Naive thymus-derived CD4-positive, alpha-beta T cell (primary cell): ENCODE measurements around the gene RGS1. TPM values are rescaled to one million over a fixed set of nuclear protein-coding genes. Genes with fewer than 3 reads are reported as not detected.

Experiments used
- ATAC-seq: fragments of 150-1000 bp; cut with Tn5 transposase; 2 replicates; pipeline ENCODE4 v1.10.0; 2021; ENCODE audit warnings: mild to moderate bottlenecking, moderate library complexity
- CTCF ChIA-PET: fragments of 350-600 bp; sonication (Branson Sonifier 250); formaldehyde crosslinking; loops from one replicate; lab custom pipeline; 2021; ENCODE audit warnings: antibody characterized with exemption; lab: Charles Lee
- POLR2A ChIA-PET: fragments of 350-600 bp; sonication (Branson Sonifier 250); formaldehyde crosslinking; loops from one replicate; lab custom pipeline; 2021; ENCODE audit warnings: antibody characterized with exemption, inconsistent platforms; lab: Charles Lee
- DNase-seq, 9 donors: peaks; one replicate each; pipeline versions ENCODE4 v3.0.0 to v3.0.0-alpha.2; 2020 to 2022; ENCODE audit warnings: mixed read lengths in 1 of 9
- H3K27ac ChIP-seq: one replicate; pipeline ENCODE4 v1.7.0; 2013; ENCODE audit warnings: mild to moderate bottlenecking, low read depth, low read length, moderate library complexity
- H3K27me3 ChIP-seq, 2 donors: one replicate each; pipeline ENCODE4 v1.7.0; 2013; ENCODE audit warnings: low read length in 2 of 2, mild to moderate bottlenecking in 2 of 2, moderate library complexity in 2 of 2; ENCODE audit not compliant: control insufficient read depth in 2 of 2, insufficient read depth in 2 of 2
- H3K36me3 ChIP-seq, 3 experiments: 1 replicate in 2 of 3; 2 replicates in 1 of 3; pipeline ENCODE4 v1.7.0; 2013; ENCODE audit warnings: low read length in 3 of 3, mild to moderate bottlenecking in 3 of 3, moderate library complexity in 1 of 3; ENCODE audit not compliant: insufficient read depth in 3 of 3, control insufficient read depth in 2 of 3
- H3K4me1 ChIP-seq, 2 donors: one replicate each; pipeline ENCODE4 v1.7.0; 2013; ENCODE audit warnings: low read length in 2 of 2, mild to moderate bottlenecking in 2 of 2, moderate library complexity in 1 of 2; ENCODE audit not compliant: control insufficient read depth in 2 of 2, insufficient read depth in 2 of 2
- H3K4me3 ChIP-seq: 2 replicates; pipeline ENCODE4 v1.7.0; 2013; ENCODE audit warnings: mild to moderate bottlenecking, low read length
- H3K9me3 ChIP-seq, 3 experiments: 1 replicate in 2 of 3; 2 replicates in 1 of 3; pipeline ENCODE4 v1.7.0; 2013; ENCODE audit warnings: low read length in 3 of 3; ENCODE audit not compliant: control insufficient read depth in 2 of 3
- H3K27ac Mint-ChIP-seq, 9 donors: one replicate each; pipeline ENCODE4 v1.8.0; 2020 to 2022; ENCODE audit warnings: mixed read lengths in 9 of 9, mild to moderate bottlenecking in 8 of 9, moderate library complexity in 5 of 9, inconsistent platforms in 2 of 9
- H3K27me3 Mint-ChIP-seq, 5 donors: one replicate each; pipeline ENCODE4 v1.8.0; 2021 to 2022; ENCODE audit warnings: mixed read lengths in 5 of 5, mild to moderate bottlenecking in 1 of 5
- H3K36me3 Mint-ChIP-seq, 5 donors: one replicate each; pipeline ENCODE4 v1.8.0; 2020 to 2022; ENCODE audit warnings: mixed read lengths in 5 of 5, mild to moderate bottlenecking in 3 of 5, inconsistent platforms in 1 of 5
- H3K4me1 Mint-ChIP-seq, 7 donors: one replicate each; pipeline ENCODE4 v1.8.0; 2020 to 2022; ENCODE audit warnings: mixed read lengths in 7 of 7, mild to moderate bottlenecking in 3 of 7, inconsistent platforms in 1 of 7
- H3K4me3 Mint-ChIP-seq, 10 donors: one replicate each; pipeline ENCODE4 v1.8.0; 2020 to 2022; ENCODE audit warnings: mild to moderate bottlenecking in 10 of 10, mixed read lengths in 10 of 10, moderate library complexity in 6 of 10, inconsistent platforms in 2 of 10
- H3K9me3 Mint-ChIP-seq, 11 donors: one replicate each; pipeline ENCODE4 v1.8.0; 2020 to 2022; ENCODE audit warnings: mixed read lengths in 11 of 11, mild to moderate bottlenecking in 4 of 11, inconsistent platforms in 1 of 11, moderate library complexity in 1 of 11
- intact Hi-C, 2 donors: fragments of 100-400 bp; cut with micrococcal nuclease; formaldehyde crosslinking; loops; one replicate each; pipeline ENCODE4 v1.15.1; 2023
- polyA plus RNA-seq, 2 donors: library from polyadenylated mRNA; unstranded; fragments of 300-500 nt; fragmentation: Illumina TruSeq; gene quantifications; one replicate each; pipeline ENCODE4 v1.2.3, GENCODE V29; 2021
- total RNA-seq, 6 experiments: library from RNA in 5 of 6; stranded (reverse) in 5 of 6; gene quantifications; 1 replicate in 5 of 6; 2 replicates in 1 of 6; pipeline ENCODE4 v1.2.3 and lab custom pipeline; 2021 to 2026

The RGS1 gene
- total and polyA plus RNA-seq, 7 experiments from 2014 or later: 3.4 to 607 (median 14.3) TPM

GRCh38 chr1:192539297-192540092 lies 36.1 kb upstream of the RGS1 start:
- DNase-seq: peak in 4 of 9 donors; percentile 4 to 22 (median 6)
- Histone ChIP-seq H3K27me3 (no peaks in the 10 kb centered on the region), H3K27ac (peak overlapping the region; percentile 47)

GRCh38 chr1:192543445-192543844 lies 32.1 kb upstream of the RGS1 start:
- ChIA-PET CTCF (interaction anchor here (0.7 kb wide), 1 partner anchor 66 kb away, joined by 3 read pairs; no protein-coding TSS in a partner anchor), POLR2A (interaction anchor here (1.4 kb wide), 1 partner anchor 12 kb away, joined by 3 read pairs; no protein-coding TSS in a partner anchor)
- H3K36me3 ChIP-seq: no peaks in the 10 kb centered on the region
- Mint-ChIP-seq H3K4me3 (no peak overlapping the region), H3K9me3 (no peaks in the 10 kb centered on the region), H3K27me3 (no peaks in the 10 kb centered on the region), H3K36me3 (no peaks in the 10 kb centered on the region), H3K4me1 (peaks cover 12 to 69% (median 31%) of the 10 kb centered on the region in 7 donors), H3K27ac (no peak overlapping the region)
- no peak for DNase-seq
- H3K27me3 ChIP-seq: no peaks in the 10 kb centered on the region
- intact Hi-C loops: no loop called here
- H3K4me3 ChIP-seq: no peak overlapping the region
- no peak for ATAC-seq
- no peak overlapping the region for H3K27ac ChIP-seq
- H3K9me3 ChIP-seq: no peaks in the 10 kb centered on the region
- H3K4me1 ChIP-seq: peaks cover 10 to 50% of the 10 kb centered on the region in 2 donors

More at GRCh38 chr1:192539297-192540092, 36.1 kb upstream of the RGS1 start:
- ChIA-PET POLR2A (interaction anchor here (1.1 kb wide), 1 partner anchor 16 kb away, joined by 3 read pairs; no protein-coding TSS in a partner anchor), CTCF (interaction anchor here (0.9 kb wide), 1 partner anchor 23 kb away, joined by 7 read pairs; no protein-coding TSS in a partner anchor)
- H3K4me3 ChIP-seq: peak overlapping the region; percentile 8
- Mint-ChIP-seq H3K36me3 (peaks cover 0 to 11% (median 0%) of the 10 kb centered on the region in 5 donors), H3K27me3 (no peaks in the 10 kb centered on the region), H3K4me1 (peaks cover 15 to 57% (median 29%) of the 10 kb centered on the region in 7 donors), H3K9me3 (peaks cover 0 to 9% (median 0%) of the 10 kb centered on the region in 11 donors), H3K27ac (peak overlapping the region; percentile 80 to 97 (median 89)), H3K4me3 (peak overlapping the region; percentile 12 to 88 (median 56))
- intact Hi-C loops: loop anchor here (1.0 to 2.0 kb wide), 4 partner anchors 10 to 63 kb away; partner anchors contain the start of gene RGS1 (in 2 of the 2)
- H3K9me3 ChIP-seq: no peaks in the 10 kb centered on the region
- ATAC-seq: peak; percentile 37
- no peaks in the 10 kb centered on the region for H3K36me3 ChIP-seq
- peaks cover 10 to 29% of the 10 kb centered on the region in 2 donors for H3K4me1 ChIP-seq

- peak overlapping the region in 1 of 9 donors; percentile 25 for H3K27ac Mint-ChIP-seq
- Histone ChIP-seq H3K36me3 (no peaks in the 10 kb centered on the region), H3K4me1 (peaks cover 0 to 43% of the 10 kb centered on the region in 2 donors), H3K9me3 (no peaks in the 10 kb centered on the region), H3K4me3 (no peak overlapping the region), H3K27ac (no peak overlapping the region), H3K27me3 (no peaks in the 10 kb centered on the region)
- no peaks in the 10 kb centered on the region for H3K27me3 Mint-ChIP-seq
- H3K4me1 Mint-ChIP-seq: peaks cover 5 to 66% (median 15%) of the 10 kb centered on the region in 7 donors
- ChIA-PET POLR2A (interaction anchor here (0.6 kb wide), 1 partner anchor 21 kb away, joined by 3 read pairs; no protein-coding TSS in a partner anchor), CTCF (no interaction called here)
- peak overlapping the region in 1 of 10 donors; percentile 39 for H3K4me3 Mint-ChIP-seq
- H3K9me3 Mint-ChIP-seq: no peaks in the 10 kb centered on the region
- no peaks in the 10 kb centered on the region for H3K36me3 Mint-ChIP-seq
- intact Hi-C loops: loop anchor here in 1 of 2 donors (1.0 kb wide), 2 partner anchors 29 kb away; partner anchors contain the start of gene RGS1
- DNase-seq: no peak
- peak; percentile 45 for ATAC-seq
These were observed 29.6 kb upstream of the RGS1 start for GRCh38 chr1:192545896-192546521.

- CTCF ChIA-PET: interaction anchor here (0.6 kb wide), 1 partner anchor 38 kb away, joined by 3 read pairs; no protein-coding TSS in a partner anchor
These were observed 28.9 kb upstream of the RGS1 start for GRCh38 chr1:192546596-192547190.

GRCh38 chr1:192547501-192547900 lies 28.1 kb upstream of the RGS1 start:
- CTCF ChIA-PET: no interaction called here
- no peak for DNase-seq
- Histone ChIP-seq H3K27ac (no peak overlapping the region), H3K36me3 (no peaks in the 10 kb centered on the region), H3K9me3 (no peaks in the 10 kb centered on the region), H3K27me3 (no peaks in the 10 kb centered on the region), H3K4me3 (no peak overlapping the region), H3K4me1 (peaks cover 0 to 55% of the 10 kb centered on the region in 2 donors)
- intact Hi-C loops: no loop called here
- Mint-ChIP-seq H3K27me3 (no peaks in the 10 kb centered on the region), H3K4me3 (no peak overlapping the region), H3K4me1 (peaks cover 6 to 63% (median 12%) of the 10 kb centered on the region in 7 donors), H3K36me3 (peaks cover 0 to under 1% (median 0%) of the 10 kb centered on the region in 5 donors), H3K9me3 (no peaks in the 10 kb centered on the region), H3K27ac (no peak overlapping the region)
- ATAC-seq: no peak
- POLR2A ChIA-PET: no interaction called here

More at GRCh38 chr1:192546596-192547190, 28.9 kb upstream of the RGS1 start:
- POLR2A ChIA-PET: no interaction called here
- no peaks in the 10 kb centered on the region for H3K36me3 Mint-ChIP-seq
- H3K4me1 Mint-ChIP-seq: peaks cover 5 to 62% (median 12%) of the 10 kb centered on the region in 7 donors
- H3K36me3 ChIP-seq: no peaks in the 10 kb centered on the region
- H3K9me3 Mint-ChIP-seq: no peaks in the 10 kb centered on the region
- DNase-seq (no peak), ATAC-seq (no peak)
- H3K27me3 Mint-ChIP-seq: no peaks in the 10 kb centered on the region
- peaks cover 0 to 49% of the 10 kb centered on the region in 2 donors for H3K4me1 ChIP-seq
- H3K4me3 ChIP-seq: no peak overlapping the region
- H3K9me3 ChIP-seq: no peaks in the 10 kb centered on the region
- H3K27ac Mint-ChIP-seq: peak overlapping the region in 2 of 9 donors; percentile 2 to 79
- intact Hi-C loops: no loop called here
- no peaks in the 10 kb centered on the region for H3K27me3 ChIP-seq
- H3K4me3 Mint-ChIP-seq: peak overlapping the region in 2 of 10 donors; percentile 33 to 65
- no peak overlapping the region for H3K27ac ChIP-seq

- peaks cover 8 to 55% (median 16%) of the 10 kb centered on the region in 7 donors for H3K4me1 Mint-ChIP-seq
- Histone ChIP-seq H3K4me1 (peaks cover 0 to 52% of the 10 kb centered on the region in 2 donors), H3K9me3 (no peaks in the 10 kb centered on the region), H3K4me3 (no peak overlapping the region), H3K27me3 (no peaks in the 10 kb centered on the region), H3K36me3 (no peaks in the 10 kb centered on the region), H3K27ac (no peak overlapping the region)
- ATAC-seq (no peak), DNase-seq (no peak)
- H3K27me3 Mint-ChIP-seq: peaks cover 0 to 6% (median 0%) of the 10 kb centered on the region in 5 donors
- H3K27ac Mint-ChIP-seq: peak overlapping the region in 1 of 9 donors; percentile 49
- no peak overlapping the region for H3K4me3 Mint-ChIP-seq
- ChIA-PET POLR2A (interaction anchor here (0.7 kb wide), 1 partner anchor 22 kb away, joined by 3 read pairs; no protein-coding TSS in a partner anchor), CTCF (interaction anchor here (0.5 kb wide), 1 partner anchor 41 kb away, joined by 3 read pairs; no protein-coding TSS in a partner anchor)
- H3K9me3 Mint-ChIP-seq: no peaks in the 10 kb centered on the region
- intact Hi-C loops: loop anchor here in 1 of 2 donors (5.0 kb wide), 1 partner anchor 33 kb away; no protein-coding TSS in a partner anchor
- peaks cover 0 to 6% (median 0%) of the 10 kb centered on the region in 5 donors for H3K36me3 Mint-ChIP-seq
These were observed 25.6 kb upstream of the RGS1 start for GRCh38 chr1:192549937-192550336.
